Stimulated activated CD4-positive, alpha-beta T cell treated with anti-CD3 and anti-CD28 coated beads, Interleukin-12 subunit alpha, Interleukin-12 subunit beta, amount 100 ng/mL, for 48 hours (primary cell): ENCODE data around the gene MROH8.
"Not testable (repeated sequence)": the region's sequence is repeated elsewhere in the genome, so short reads cannot be mapped to it uniquely, and the experiment has no call there.

Source experiments
- DNase-seq, 3 donors: peaks; one replicate each; pipeline ENCODE4 v3.0.0-alpha.2; 2020; ENCODE audit warnings: low read depth in 2 of 3, low spot score in 1 of 3

The MROH8 gene

GRCh38 chr20:37155987-37156386 is 23.4 kb downstream of the MROH8 start:
- no peak for DNase-seq

GRCh38 chr20:37154684-37155298 is 24.6 kb downstream of the MROH8 start:
- DNase-seq = no peak

- DNase-seq = no peak
These were observed 27.1 kb downstream of the MROH8 start for GRCh38 chr20:37152284-37152683.

- DNase-seq = no peak
These were observed 27.8 kb downstream of the MROH8 start for GRCh38 chr20:37151529-37151928.

- not testable (repeated sequence) for DNase-seq
These were observed 28.5 kb downstream of the MROH8 start for GRCh38 chr20:37150864-37151263.

- no peak for DNase-seq
These were observed 32.1 kb downstream of the MROH8 start for GRCh38 chr20:37147250-37147649.

GRCh38 chr20:37144856-37145404 is 34.4 kb downstream of the MROH8 start:
- no peak for DNase-seq

GRCh38 chr20:37142708-37143107 is 36.6 kb downstream of the MROH8 start:
- no peak for DNase-seq

- DNase-seq = no peak
These were observed 41.8 kb downstream of the MROH8 start for GRCh38 chr20:37137547-37137946.

GRCh38 chr20:37133952-37134351 is 45.4 kb downstream of the MROH8 start:
- no peak for DNase-seq

- no peak for DNase-seq
These were observed 47.9 kb downstream of the MROH8 start for GRCh38 chr20:37131486-37131885.

GRCh38 chr20:37128803-37129202 is 50.5 kb downstream of the MROH8 start:
- DNase-seq = no peak

GRCh38 chr20:37126290-37126689 is 53.1 kb downstream of the MROH8 start:
- DNase-seq = not testable (repeated sequence)

GRCh38 chr20:37123441-37123840 is 55.9 kb downstream of the MROH8 start:
- DNase-seq = no peak

GRCh38 chr20:37120497-37120896 is 58.9 kb downstream of the MROH8 start:
- DNase-seq = no peak

GRCh38 chr20:37119356-37120036 is 59.9 kb downstream of the MROH8 start:
- DNase-seq = no peak

GRCh38 chr20:37114012-37114411 is 65.3 kb downstream of the MROH8 start:
- DNase-seq = no peak

GRCh38 chr20:37111926-37112455 is 67.4 kb downstream of the MROH8 start:
- no peak for DNase-seq

GRCh38 chr20:37108676-37109075 is 70.7 kb downstream of the MROH8 start:
- DNase-seq = no peak

- DNase-seq = no peak
These were observed 76.8 kb downstream of the MROH8 start for GRCh38 chr20:37102571-37102970.

- peak in 1 of 3 donors; percentile 3 for DNase-seq
These were observed 82.8 kb downstream of the MROH8 start for GRCh38 chr20:37096415-37097041.
